ENCODE measurements around the gene RGS7BP. TPM values are rescaled to one million over a fixed set of nuclear protein-coding genes. Genes with fewer than 3 reads are reported as not detected.

Gene RGS7BP
- total and polyA plus RNA-seq, 2 experiments from 2014 or later: 3.3 to 5.4 TPM

DNA sequence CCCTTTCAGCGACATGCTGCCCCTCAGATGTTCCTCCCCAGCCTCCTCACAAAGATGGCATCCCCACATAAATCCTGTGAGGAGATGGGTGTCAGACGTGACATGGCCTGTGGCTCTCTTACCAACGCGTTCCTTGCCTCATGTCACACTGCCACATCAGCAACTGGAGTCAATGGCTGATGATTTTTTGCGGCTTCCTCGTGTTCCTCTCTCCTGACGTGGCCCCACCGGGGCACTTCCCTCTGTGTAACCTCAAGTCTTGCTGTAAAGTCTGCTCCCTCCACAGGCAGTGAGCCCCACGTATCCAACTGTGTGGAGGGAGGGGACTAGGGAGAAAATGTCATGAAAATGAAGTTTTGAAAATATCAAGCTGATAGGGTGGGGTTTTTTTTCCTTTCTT is 131.3 kb downstream of the RGS7BP start:
- Mint-ChIP-seq H3K4me3 (no peak overlapping the region), H3K27ac (no peak overlapping the region), H3K27me3 (ENCODE audit: insufficient read depth, low read depth, poor library complexity) (peaks cover 4% of the 10 kb centered on the region), H3K4me1 (peaks cover 13% of the 10 kb centered on the region), H3K9me3 (no peaks in the 10 kb centered on the region), H3K36me3 (ENCODE audit: low read depth) (no peaks in the 10 kb centered on the region)
- ATAC-seq (no peak), DNase-seq (ENCODE audit: low spot score) (no peak)
- Histone ChIP-seq H4K20me1 (replicated peaks; ENCODE audit: insufficient read depth) (no peaks in the 10 kb centered on the region), H3K27ac (ENCODE audit: low read depth) (no peak overlapping the region), H3K36me3 (ENCODE audit: insufficient read depth) (no peaks in the 10 kb centered on the region), H3K79me2 (replicated peaks; ENCODE audit: insufficient read depth) (no peaks in the 10 kb centered on the region), H3F3A (replicated peaks; ENCODE audit: low read depth) (no peaks in the 10 kb centered on the region), H3K4me1 (ENCODE audit: insufficient read depth) (peaks cover 8% of the 10 kb centered on the region), H3K27me3 (ENCODE audit: insufficient read depth) (no peaks in the 10 kb centered on the region), H3K4me2 (no peak overlapping the region), H2AFZ (peak overlapping the region; percentile 90), H3K4me3 (no peak overlapping the region), H3K9me2 (ENCODE audit: insufficient read depth) (no peaks in the 10 kb centered on the region)
- TF ChIP-seq, protein P1, sequence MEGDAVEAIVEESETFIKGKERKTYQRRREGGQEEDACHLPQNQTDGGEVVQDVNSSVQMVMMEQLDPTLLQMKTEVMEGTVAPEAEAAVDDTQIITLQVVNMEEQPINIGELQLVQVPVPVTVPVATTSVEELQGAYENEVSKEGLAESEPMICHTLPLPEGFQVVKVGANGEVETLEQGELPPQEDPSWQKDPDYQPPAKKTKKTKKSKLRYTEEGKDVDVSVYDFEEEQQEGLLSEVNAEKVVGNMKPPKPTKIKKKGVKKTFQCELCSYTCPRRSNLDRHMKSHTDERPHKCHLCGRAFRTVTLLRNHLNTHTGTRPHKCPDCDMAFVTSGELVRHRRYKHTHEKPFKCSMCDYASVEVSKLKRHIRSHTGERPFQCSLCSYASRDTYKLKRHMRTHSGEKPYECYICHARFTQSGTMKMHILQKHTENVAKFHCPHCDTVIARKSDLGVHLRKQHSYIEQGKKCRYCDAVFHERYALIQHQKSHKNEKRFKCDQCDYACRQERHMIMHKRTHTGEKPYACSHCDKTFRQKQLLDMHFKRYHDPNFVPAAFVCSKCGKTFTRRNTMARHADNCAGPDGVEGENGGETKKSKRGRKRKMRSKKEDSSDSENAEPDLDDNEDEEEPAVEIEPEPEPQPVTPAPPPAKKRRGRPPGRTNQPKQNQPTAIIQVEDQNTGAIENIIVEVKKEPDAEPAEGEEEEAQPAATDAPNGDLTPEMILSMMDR (conservative IDR thresholded peaks at IDR 0.05; ENCODE audit: low read depth in 2 of 2): no peak
- no peak for TF ChIP-seq NANOG (IDR thresholded peaks at IDR 0.05; ENCODE audit: borderline replicate concordance)
- no peak for TF ChIP-seq ZNF114 (CRISPR knock-in tag; IDR thresholded peaks at IDR 0.05)
- TF ChIP-seq, protein P2, sequence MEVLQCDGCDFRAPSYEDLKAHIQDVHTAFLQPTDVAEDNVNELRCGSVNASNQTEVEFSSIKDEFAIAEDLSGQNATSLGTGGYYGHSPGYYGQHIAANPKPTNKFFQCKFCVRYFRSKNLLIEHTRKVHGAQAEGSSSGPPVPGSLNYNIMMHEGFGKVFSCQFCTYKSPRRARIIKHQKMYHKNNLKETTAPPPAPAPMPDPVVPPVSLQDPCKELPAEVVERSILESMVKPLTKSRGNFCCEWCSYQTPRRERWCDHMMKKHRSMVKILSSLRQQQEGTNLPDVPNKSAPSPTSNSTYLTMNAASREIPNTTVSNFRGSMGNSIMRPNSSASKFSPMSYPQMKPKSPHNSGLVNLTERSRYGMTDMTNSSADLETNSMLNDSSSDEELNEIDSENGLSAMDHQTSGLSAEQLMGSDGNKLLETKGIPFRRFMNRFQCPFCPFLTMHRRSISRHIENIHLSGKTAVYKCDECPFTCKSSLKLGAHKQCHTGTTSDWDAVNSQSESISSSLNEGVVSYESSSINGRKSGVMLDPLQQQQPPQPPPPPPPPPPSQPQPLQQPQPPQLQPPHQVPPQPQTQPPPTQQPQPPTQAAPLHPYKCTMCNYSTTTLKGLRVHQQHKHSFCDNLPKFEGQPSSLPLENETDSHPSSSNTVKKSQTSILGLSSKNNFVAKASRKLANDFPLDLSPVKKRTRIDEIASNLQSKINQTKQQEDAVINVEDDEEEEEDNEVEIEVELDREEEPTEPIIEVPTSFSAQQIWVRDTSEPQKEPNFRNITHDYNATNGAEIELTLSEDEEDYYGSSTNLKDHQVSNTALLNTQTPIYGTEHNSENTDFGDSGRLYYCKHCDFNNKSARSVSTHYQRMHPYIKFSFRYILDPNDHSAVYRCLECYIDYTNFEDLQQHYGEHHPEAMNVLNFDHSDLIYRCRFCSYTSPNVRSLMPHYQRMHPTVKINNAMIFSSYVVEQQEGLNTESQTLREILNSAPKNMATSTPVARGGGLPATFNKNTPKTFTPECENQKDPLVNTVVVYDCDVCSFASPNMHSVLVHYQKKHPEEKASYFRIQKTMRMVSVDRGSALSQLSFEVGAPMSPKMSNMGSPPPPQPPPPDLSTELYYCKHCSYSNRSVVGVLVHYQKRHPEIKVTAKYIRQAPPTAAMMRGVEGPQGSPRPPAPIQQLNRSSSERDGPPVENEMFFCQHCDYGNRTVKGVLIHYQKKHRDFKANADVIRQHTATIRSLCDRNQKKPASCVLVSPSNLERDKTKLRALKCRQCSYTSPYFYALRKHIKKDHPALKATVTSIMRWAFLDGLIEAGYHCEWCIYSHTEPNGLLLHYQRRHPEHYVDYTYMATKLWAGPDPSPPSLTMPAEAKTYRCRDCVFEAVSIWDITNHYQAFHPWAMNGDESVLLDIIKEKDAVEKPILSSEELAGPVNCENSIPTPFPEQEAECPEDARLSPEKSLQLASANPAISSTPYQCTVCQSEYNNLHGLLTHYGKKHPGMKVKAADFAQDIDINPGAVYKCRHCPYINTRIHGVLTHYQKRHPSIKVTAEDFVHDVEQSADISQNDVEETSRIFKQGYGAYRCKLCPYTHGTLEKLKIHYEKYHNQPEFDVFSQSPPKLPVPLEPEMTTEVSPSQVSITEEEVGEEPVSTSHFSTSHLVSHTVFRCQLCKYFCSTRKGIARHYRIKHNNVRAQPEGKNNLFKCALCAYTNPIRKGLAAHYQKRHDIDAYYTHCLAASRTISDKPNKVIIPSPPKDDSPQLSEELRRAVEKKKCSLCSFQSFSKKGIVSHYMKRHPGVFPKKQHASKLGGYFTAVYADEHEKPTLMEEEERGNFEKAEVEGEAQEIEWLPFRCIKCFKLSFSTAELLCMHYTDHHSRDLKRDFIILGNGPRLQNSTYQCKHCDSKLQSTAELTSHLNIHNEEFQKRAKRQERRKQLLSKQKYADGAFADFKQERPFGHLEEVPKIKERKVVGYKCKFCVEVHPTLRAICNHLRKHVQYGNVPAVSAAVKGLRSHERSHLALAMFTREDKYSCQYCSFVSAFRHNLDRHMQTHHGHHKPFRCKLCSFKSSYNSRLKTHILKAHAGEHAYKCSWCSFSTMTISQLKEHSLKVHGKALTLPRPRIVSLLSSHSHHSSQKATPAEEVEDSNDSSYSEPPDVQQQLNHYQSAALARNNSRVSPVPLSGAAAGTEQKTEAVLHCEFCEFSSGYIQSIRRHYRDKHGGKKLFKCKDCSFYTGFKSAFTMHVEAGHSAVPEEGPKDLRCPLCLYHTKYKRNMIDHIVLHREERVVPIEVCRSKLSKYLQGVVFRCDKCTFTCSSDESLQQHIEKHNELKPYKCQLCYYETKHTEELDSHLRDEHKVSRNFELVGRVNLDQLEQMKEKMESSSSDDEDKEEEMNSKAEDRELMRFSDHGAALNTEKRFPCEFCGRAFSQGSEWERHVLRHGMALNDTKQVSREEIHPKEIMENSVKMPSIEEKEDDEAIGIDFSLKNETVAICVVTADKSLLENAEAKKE (CRISPR knock-in tag; IDR thresholded peaks at IDR 0.05): no peak
- TF ChIP-seq, protein P3, sequence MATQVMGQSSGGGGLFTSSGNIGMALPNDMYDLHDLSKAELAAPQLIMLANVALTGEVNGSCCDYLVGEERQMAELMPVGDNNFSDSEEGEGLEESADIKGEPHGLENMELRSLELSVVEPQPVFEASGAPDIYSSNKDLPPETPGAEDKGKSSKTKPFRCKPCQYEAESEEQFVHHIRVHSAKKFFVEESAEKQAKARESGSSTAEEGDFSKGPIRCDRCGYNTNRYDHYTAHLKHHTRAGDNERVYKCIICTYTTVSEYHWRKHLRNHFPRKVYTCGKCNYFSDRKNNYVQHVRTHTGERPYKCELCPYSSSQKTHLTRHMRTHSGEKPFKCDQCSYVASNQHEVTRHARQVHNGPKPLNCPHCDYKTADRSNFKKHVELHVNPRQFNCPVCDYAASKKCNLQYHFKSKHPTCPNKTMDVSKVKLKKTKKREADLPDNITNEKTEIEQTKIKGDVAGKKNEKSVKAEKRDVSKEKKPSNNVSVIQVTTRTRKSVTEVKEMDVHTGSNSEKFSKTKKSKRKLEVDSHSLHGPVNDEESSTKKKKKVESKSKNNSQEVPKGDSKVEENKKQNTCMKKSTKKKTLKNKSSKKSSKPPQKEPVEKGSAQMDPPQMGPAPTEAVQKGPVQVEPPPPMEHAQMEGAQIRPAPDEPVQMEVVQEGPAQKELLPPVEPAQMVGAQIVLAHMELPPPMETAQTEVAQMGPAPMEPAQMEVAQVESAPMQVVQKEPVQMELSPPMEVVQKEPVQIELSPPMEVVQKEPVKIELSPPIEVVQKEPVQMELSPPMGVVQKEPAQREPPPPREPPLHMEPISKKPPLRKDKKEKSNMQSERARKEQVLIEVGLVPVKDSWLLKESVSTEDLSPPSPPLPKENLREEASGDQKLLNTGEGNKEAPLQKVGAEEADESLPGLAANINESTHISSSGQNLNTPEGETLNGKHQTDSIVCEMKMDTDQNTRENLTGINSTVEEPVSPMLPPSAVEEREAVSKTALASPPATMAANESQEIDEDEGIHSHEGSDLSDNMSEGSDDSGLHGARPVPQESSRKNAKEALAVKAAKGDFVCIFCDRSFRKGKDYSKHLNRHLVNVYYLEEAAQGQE (IDR thresholded peaks at IDR 0.05; ENCODE audit: unreplicated experiment): no peak
- TF ChIP-seq CREB1 (CRISPR knock-in tag; IDR thresholded peaks at IDR 0.05; ENCODE audit: low read depth): no peak
- TF ChIP-seq EZH2phosphoT487 (IDR thresholded peaks at IDR 0.05; ENCODE audit: unreplicated experiment): no peak
- no peak for TF ChIP-seq STAT1 (IDR thresholded peaks at IDR 0.05; ENCODE audit: unreplicated experiment)
- TF ChIP-seq ZNF331 (CRISPR knock-in tag; IDR thresholded peaks at IDR 0.05; ENCODE audit: low read depth): no peak
- TF ChIP-seq POLR2AphosphoS5 (IDR thresholded peaks at IDR 0.05; ENCODE audit: low read depth): no peak

Data from GM23338 (cell line).